ENCODE data around the gene NF1.
"Not testable (repeated sequence)": the region's sequence is repeated elsewhere in the genome, so short reads cannot be mapped to it uniquely, and the experiment has no call there.

The NF1 gene, protein sequence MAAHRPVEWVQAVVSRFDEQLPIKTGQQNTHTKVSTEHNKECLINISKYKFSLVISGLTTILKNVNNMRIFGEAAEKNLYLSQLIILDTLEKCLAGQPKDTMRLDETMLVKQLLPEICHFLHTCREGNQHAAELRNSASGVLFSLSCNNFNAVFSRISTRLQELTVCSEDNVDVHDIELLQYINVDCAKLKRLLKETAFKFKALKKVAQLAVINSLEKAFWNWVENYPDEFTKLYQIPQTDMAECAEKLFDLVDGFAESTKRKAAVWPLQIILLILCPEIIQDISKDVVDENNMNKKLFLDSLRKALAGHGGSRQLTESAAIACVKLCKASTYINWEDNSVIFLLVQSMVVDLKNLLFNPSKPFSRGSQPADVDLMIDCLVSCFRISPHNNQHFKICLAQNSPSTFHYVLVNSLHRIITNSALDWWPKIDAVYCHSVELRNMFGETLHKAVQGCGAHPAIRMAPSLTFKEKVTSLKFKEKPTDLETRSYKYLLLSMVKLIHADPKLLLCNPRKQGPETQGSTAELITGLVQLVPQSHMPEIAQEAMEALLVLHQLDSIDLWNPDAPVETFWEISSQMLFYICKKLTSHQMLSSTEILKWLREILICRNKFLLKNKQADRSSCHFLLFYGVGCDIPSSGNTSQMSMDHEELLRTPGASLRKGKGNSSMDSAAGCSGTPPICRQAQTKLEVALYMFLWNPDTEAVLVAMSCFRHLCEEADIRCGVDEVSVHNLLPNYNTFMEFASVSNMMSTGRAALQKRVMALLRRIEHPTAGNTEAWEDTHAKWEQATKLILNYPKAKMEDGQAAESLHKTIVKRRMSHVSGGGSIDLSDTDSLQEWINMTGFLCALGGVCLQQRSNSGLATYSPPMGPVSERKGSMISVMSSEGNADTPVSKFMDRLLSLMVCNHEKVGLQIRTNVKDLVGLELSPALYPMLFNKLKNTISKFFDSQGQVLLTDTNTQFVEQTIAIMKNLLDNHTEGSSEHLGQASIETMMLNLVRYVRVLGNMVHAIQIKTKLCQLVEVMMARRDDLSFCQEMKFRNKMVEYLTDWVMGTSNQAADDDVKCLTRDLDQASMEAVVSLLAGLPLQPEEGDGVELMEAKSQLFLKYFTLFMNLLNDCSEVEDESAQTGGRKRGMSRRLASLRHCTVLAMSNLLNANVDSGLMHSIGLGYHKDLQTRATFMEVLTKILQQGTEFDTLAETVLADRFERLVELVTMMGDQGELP (N-terminal part only)

GRCh38 chr17:31094600-31095235, at the start of gene NF1:
TSS of gene NF1 (plus strand) at chr17:31094977. CDS start at chr17:31095310, 333 bp downstream.
- Mint-ChIP-seq H3K27me3 (no peaks in the 10 kb centered on the region), H3K4me1 (peaks cover 20% of the 10 kb centered on the region), H3K27ac (peak within 1 kb of the TSS; percentile 83), H3K4me3 (peak within 1 kb of the TSS; percentile 86), H3K9me3 (no peaks in the 10 kb centered on the region), H3K36me3 (no peaks in the 10 kb centered on the region)
- CTCF ChIA-PET, result no interaction called here
- peak; percentile 90 for DNase-seq

DNA sequence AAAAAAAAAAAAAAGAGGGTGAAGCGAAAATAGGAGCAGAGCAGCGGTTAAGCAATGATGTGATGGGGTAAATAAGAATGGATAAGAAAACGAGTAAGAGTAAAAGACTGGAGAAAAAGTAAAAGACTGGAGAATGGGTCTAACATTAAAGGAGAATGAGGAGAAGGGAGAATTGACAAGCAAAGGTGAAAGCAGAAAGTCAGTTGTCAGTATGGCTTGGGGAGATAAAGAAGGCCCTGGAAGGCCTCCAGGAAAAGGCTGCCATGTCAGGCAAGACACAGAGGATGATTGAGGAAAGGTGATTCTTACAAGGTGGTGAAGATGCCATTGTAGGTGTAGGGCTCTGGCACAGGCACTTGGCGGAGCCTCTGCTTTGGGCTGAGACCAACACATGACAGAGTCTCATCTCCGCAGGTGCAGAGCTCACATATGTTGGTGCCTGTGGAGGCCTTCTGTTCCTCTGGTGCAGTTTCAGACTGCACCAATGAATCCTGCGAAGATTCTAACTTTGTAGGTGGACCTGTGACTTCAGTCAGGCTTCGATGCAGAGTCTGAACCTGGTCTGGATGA, 47.8 kb upstream of the NF1 start:
- peaks cover 11% of the 10 kb centered on the region for H3K4me1 Mint-ChIP-seq
- not testable (repeated sequence) for H3K4me3 Mint-ChIP-seq, H3K27me3 Mint-ChIP-seq, H3K9me3 Mint-ChIP-seq, DNase-seq, H3K27ac Mint-ChIP-seq, H3K36me3 Mint-ChIP-seq
- CTCF ChIA-PET, result interaction anchor here (1.2 kb wide), 1 partner anchor 21 kb away, joined by 4 read pairs; no protein-coding TSS in a partner anchor

DNA sequence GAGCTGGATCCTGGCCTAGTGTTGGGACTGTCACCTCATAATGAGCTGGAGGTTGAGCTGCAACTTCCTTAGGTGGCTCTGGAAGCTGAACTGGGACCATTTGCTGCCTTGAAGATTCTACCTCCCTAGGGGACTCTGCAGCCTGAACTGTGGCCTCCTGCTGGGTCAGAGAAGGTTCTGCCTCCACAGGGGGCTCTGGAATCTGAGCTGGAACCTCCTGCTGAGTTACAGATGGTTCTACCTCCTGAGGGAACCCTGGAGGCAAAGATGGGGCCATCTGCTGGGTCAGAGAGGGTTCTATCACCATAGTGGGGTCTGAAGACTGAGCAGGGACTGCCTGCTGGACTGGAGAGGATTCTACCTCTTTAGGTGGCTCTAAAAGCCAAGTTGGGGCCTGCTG, 46.6 kb upstream of the NF1 start:
- no peaks in the 10 kb centered on the region for H3K9me3 Mint-ChIP-seq
- no peak overlapping the region for H3K4me3 Mint-ChIP-seq
- H3K4me1 Mint-ChIP-seq, result peaks cover 18% of the 10 kb centered on the region
- CTCF ChIA-PET, result interaction anchor here (1.2 kb wide), 1 partner anchor 20 kb away, joined by 4 read pairs; no protein-coding TSS in a partner anchor
- H3K27me3 Mint-ChIP-seq, result peaks cover 6% of the 10 kb centered on the region
- H3K36me3 Mint-ChIP-seq, result no peaks in the 10 kb centered on the region
- no peak overlapping the region for H3K27ac Mint-ChIP-seq
- DNase-seq, result no peak

- Mint-ChIP-seq H3K36me3 (no peaks in the 10 kb centered on the region), H3K4me3 (no peak overlapping the region), H3K9me3 (no peaks in the 10 kb centered on the region), H3K4me1 (peaks cover 18% of the 10 kb centered on the region), H3K27me3 (peaks cover 6% of the 10 kb centered on the region), H3K27ac (no peak overlapping the region)
- no peak for DNase-seq
- CTCF ChIA-PET, result interaction anchor here (0.8 kb wide), 1 partner anchor 161 kb away, joined by 3 read pairs; no protein-coding TSS in a partner anchor
Observed at GRCh38 chr17:31048780-31049179, 46.0 kb upstream of the NF1 start.

GRCh38 chr17:31050948-31051347, 43.8 kb upstream of the NF1 start:
- H3K9me3 Mint-ChIP-seq, result no peaks in the 10 kb centered on the region
- no peaks in the 10 kb centered on the region for H3K36me3 Mint-ChIP-seq
- H3K4me1 Mint-ChIP-seq, result peaks cover 18% of the 10 kb centered on the region
- H3K4me3 Mint-ChIP-seq, result no peak overlapping the region
- CTCF ChIA-PET, result interaction anchor here (0.5 kb wide), 1 partner anchor 232 kb away, joined by 3 read pairs; no protein-coding TSS in a partner anchor
- peaks cover 6% of the 10 kb centered on the region for H3K27me3 Mint-ChIP-seq
- no peak for DNase-seq
- no peak overlapping the region for H3K27ac Mint-ChIP-seq

DNA sequence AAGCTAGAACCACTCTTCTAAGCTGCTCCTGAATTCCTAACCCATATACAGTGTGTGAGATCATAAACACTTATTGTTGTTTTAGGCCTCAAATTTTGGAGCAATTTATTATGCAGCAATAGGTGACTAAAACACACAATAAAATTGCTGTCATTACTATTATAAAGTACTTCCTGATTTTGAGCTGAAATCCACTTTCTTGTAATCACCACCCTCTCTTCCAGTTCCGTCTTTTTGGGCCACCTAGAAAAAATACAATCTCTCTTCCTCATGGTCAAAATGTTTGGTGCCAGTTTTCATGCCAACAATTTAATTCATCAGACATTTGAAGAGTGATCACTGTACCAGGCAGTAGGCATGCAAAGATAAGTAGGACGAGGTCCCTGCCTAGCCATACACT, 43.3 kb upstream of the NF1 start:
- Mint-ChIP-seq H3K9me3 (no peaks in the 10 kb centered on the region), H3K4me1 (peaks cover 18% of the 10 kb centered on the region), H3K27me3 (peaks cover 11% of the 10 kb centered on the region), H3K27ac (no peak overlapping the region), H3K4me3 (no peak overlapping the region), H3K36me3 (no peaks in the 10 kb centered on the region)
- no peak for DNase-seq
- CTCF ChIA-PET, result interaction anchor here (0.5 kb wide), 1 partner anchor 232 kb away, joined by 3 read pairs; no protein-coding TSS in a partner anchor

- Mint-ChIP-seq H3K36me3 (no peaks in the 10 kb centered on the region), H3K9me3 (no peaks in the 10 kb centered on the region), H3K27ac (no peak overlapping the region), H3K4me1 (peaks cover 18% of the 10 kb centered on the region), H3K27me3 (peaks cover 13% of the 10 kb centered on the region), H3K4me3 (no peak overlapping the region)
- no peak for DNase-seq
- CTCF ChIA-PET, result interaction anchor here (1.5 to 1.6 kb wide), 2 partner anchors 16 to 163 kb away, joined by 4 to 5 read pairs; no protein-coding TSS in a partner anchor
Observed at GRCh38 chr17:31052187-31052889, 42.4 kb upstream of the NF1 start.

DNA sequence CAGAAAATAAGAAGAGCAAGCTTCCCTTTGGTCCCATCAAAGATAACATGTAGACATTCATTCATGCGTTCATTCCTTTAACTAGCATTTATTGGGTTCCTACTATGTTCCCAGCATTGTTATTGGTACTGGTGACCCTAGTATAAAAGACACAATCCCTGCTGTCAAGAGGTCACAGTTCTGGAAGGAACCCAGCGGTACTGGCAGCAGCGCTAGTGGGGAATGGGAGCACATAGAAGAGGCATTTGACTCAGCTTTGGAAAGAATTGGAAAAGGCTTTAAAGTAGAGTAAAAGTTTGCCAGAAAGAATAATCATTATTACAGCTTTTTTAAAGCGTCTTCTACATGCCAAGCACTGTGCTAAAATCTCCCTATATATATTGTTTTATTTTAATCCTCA, 41.7 kb upstream of the NF1 start:
- H3K27ac Mint-ChIP-seq, result no peak overlapping the region
- H3K4me1 Mint-ChIP-seq, result peaks cover 18% of the 10 kb centered on the region
- CTCF ChIA-PET, result interaction anchor here (1.5 to 1.6 kb wide), 2 partner anchors 15 to 162 kb away, joined by 4 to 5 read pairs; no protein-coding TSS in a partner anchor
- H3K4me3 Mint-ChIP-seq, result no peak overlapping the region
- no peaks in the 10 kb centered on the region for H3K9me3 Mint-ChIP-seq
- peaks cover 17% of the 10 kb centered on the region for H3K27me3 Mint-ChIP-seq
- DNase-seq, result no peak
- H3K36me3 Mint-ChIP-seq, result no peaks in the 10 kb centered on the region

- CTCF ChIA-PET, result no interaction called here
- Mint-ChIP-seq H3K27ac (no peak overlapping the region), H3K4me3 (no peak overlapping the region), H3K4me1 (peaks cover 18% of the 10 kb centered on the region), H3K36me3 (no peaks in the 10 kb centered on the region), H3K27me3 (peaks cover 12% of the 10 kb centered on the region), H3K9me3 (no peaks in the 10 kb centered on the region)
- DNase-seq, result no peak
Observed at GRCh38 chr17:31054761-31055160, 40.0 kb upstream of the NF1 start.

- Mint-ChIP-seq H3K27ac (no peak overlapping the region), H3K4me3 (no peak overlapping the region), H3K36me3 (no peaks in the 10 kb centered on the region), H3K9me3 (no peaks in the 10 kb centered on the region), H3K27me3 (peaks cover 12% of the 10 kb centered on the region), H3K4me1 (no peaks in the 10 kb centered on the region)
- no peak for DNase-seq
- CTCF ChIA-PET, result no interaction called here
Observed at GRCh38 chr17:31058976-31059375, 35.8 kb upstream of the NF1 start.

DNA sequence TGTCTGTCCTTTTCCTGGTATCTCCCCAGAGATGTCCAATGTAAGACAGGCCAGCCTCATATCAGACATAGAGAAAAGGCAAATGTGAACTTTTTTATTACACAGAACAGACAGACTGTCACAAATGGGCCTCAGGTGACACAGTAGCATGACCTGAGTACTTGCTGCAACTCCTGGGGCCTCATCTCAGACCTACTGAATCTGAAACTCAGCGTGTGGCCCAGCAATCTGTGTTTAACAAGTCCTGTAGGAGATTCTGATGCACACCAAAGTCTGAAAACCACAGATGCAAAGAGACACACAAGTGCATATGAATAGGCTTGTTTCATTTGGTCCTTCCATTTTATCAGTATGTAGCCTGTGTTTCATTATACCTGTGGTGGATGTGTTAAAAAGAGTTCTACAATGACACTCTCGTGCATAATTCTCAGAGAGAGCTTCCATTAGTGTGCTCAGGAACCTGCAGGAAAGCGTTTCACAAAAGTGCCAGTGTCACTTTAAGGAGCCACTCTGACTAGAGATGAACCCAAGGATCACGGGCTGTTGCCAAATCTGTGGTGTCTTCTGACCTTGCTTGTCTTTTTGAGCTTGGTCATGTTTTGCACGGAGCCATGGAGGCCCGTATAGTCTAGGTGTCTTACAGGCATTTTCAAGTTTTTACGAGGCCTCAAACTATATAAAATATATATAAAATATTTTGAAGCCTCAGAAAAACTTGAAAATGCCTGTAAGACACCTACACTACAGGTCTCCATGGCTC, 33.8 kb upstream of the NF1 start:
- Mint-ChIP-seq H3K9me3 (no peaks in the 10 kb centered on the region), H3K4me3 (no peak overlapping the region), H3K36me3 (no peaks in the 10 kb centered on the region), H3K27me3 (peaks cover 13% of the 10 kb centered on the region), H3K4me1 (no peaks in the 10 kb centered on the region), H3K27ac (no peak overlapping the region)
- no peak for DNase-seq
- CTCF ChIA-PET, result interaction anchor here (1.0 to 1.2 kb wide), 3 partner anchors 46 to 163 kb away, joined by 3 to 4 read pairs (median 3); partner anchors contain the start of gene RNF135

GRCh38 chr17:31061678-31062077, 33.1 kb upstream of the NF1 start:
- peak; percentile 39 for DNase-seq

More at GRCh38 chr17:31061678-31062077, 33.1 kb upstream of the NF1 start:
- Mint-ChIP-seq H3K4me1 (no peaks in the 10 kb centered on the region), H3K27ac (no peak overlapping the region), H3K36me3 (no peaks in the 10 kb centered on the region), H3K4me3 (no peak overlapping the region), H3K27me3 (peaks cover 10% of the 10 kb centered on the region), H3K9me3 (no peaks in the 10 kb centered on the region)
- CTCF ChIA-PET, result interaction anchor here (1.0 to 1.1 kb wide), 2 partner anchors 91 to 164 kb away, joined by 3 to 4 read pairs; partner anchors contain the start of gene RNF135
